ENCODE measurements around the gene CCDC178. TPM values are rescaled to one million over a fixed set of nuclear protein-coding genes. Genes with fewer than 3 reads are reported as not detected.

The CCDC178 gene
- total RNA-seq, 1 donor from 2014 or later, result 0.51 TPM

DNA sequence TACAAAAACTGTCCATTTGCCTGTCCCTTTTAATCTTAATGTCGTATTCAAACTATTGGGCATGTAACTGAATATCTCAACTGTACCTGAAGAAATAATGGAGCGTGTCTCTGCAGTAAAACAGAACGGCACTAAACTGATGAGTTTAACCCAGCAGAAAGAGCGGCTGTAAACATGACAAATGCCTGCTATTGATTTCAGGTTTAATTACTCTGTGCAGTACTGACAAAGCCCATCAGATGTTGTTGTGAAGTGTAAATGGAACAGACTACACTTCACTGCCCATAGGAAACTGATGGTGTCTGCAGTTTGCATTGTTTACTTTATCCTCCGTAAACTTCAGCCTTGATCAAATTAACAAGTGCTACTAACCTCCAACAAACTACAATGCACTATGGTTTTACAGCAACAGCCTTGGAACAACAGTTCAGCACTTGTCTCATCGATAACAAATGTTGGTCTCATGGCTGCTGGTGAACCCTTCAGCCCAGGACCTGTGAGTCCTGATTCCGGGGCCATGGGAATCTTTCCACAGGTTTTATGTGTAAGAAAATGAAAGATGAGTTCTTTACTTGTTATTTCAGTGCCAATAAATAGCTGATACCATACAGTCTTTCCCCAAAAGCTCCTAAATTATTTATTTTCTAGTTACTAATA, 316.5 kb downstream of the CCDC178 start:
- DNase-seq (ENCODE audit: low read depth in 2 of 2), result no peak

DNA sequence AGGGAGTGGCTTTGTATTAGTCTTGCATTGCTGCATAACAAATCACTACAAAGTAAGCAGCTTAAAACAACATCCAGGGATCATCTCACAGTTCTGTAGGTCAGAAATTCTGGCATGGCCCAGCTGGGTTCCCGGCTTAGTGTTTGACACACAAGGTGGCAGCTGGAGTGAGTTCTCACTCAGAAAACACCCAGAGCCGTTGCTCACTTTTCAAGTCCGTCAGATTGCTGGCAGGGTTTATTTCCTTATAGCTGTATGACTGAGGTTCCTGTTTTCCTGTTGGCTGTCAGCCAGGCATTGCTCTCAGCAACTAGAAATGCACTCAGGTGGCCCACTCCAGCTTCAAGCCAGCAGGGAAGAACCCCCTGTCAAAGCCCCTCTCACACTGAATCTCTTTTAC, 324.1 kb downstream of the CCDC178 start:
- peak in 1 of 2 donors; percentile 89 for DNase-seq (ENCODE audit: low read depth in 2 of 2)

DNA sequence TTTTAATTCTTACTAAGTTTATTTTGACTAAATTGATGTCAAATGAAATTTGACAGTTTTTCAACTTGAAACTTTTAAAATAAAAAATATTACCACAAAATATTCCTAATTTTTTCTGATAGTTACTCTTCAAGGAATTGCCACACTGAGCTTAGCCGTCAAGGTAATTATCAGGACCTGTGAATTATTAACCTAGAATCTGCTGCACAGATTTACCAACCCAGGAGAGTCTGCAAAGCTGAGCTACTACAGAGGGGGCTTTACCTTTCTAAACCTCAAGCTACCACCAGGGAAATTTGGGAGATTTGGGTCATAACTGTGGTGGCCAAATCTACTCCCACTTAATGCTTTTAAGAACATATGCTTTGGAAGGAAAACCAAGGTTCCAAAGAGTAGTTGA, 324.6 kb downstream of the CCDC178 start:
- no peak for DNase-seq (ENCODE audit: low read depth in 2 of 2)

DNA sequence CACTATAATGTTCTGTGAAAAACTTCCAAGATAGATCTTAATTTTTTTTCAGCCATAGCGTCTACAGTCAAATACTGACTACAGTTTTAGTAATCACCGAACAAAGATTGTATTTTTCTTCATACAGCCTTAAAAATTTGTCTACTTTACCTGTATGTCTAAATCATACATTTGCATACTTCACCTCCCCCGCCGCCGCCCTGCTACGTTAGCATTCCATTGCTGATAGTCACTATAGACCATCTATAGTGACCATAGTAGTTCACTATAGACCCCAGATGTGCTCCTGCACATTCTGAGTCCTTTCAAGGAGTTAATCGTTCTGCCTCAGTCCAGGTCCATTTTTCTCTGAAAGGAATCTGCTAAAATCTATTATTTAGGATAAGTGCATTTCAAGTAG, 325.0 kb downstream of the CCDC178 start:
- DNase-seq (ENCODE audit: low read depth in 2 of 2), result no peak

DNA sequence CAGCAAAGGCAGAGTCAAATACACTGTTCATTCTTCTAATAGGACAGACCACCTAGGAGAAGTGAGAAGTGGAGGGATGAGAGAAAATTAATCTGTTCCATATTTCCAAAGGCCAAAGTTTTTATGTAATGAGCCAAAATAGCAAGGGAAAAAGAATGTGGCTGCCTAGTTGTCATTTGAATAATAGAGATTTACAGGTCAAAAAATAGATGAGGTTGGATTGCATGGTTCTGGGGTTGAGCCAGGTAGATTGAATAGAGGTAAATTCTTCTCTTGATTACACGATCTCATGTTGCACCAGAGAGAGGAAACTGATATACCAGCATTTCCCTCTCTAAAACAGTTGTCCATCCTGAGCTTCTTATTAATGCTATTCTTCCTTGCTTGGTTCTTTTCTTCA, 325.8 kb downstream of the CCDC178 start:
- no peak for DNase-seq (ENCODE audit: low read depth in 2 of 2)

DNA sequence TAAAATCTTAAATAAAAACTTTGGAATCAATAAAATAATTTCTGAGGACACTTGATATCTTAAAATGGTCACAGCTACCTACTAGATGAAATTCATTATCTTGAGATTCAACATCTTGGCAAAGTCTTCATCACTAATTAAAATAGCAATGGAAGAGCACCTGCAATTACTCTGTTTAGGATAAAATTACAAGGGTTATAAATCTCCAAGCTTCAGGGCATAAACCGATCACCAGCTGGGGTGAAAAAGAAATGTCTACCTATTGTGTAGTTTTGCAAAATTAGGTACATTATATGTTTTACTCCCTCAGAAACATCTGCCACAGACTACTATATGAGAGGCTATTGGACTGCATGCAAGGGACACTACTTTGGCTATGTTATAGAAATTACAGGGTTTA, 327.1 kb downstream of the CCDC178 start:
- DNase-seq (ENCODE audit: low read depth in 2 of 2), result no peak

DNA sequence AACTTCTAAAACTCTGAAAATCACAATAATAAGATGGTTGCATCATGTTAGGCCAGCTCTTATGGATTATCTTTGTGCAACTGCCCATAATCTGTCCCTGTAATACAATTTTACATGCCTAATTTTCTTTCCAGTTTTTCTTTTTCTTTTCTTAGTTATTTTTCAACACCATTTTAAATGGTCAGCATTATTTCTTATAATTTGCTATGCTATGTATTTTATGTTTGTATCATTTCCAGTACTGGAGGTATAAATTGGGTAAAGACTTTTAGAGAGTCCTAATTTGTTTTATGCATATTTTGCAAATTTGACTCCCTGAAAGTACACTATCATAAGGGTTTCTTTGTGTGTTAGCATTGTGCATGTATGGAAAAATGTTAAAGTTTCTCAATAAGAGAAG, 333.0 kb downstream of the CCDC178 start:
- no peak for DNase-seq (ENCODE audit: low read depth in 2 of 2)

DNA sequence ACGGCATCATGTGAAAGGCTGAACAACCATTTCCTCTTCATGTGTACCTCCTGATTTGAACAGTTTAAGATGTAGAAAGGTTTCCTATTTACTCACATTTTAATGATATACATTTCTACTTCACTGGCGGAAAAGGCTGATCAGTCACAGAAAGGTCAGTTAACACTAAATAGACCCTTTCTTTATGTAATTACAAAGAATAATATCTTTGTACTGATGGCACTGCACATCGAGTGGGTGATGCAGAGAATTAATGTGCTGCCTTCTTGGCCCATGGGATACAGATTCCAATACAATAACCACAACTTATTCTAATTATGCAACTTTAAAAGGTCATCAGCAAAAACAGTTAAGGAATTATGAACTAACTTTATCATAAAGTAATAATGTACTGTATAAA, 339.2 kb downstream of the CCDC178 start:
- no peak for DNase-seq (ENCODE audit: low read depth in 2 of 2)

DNA sequence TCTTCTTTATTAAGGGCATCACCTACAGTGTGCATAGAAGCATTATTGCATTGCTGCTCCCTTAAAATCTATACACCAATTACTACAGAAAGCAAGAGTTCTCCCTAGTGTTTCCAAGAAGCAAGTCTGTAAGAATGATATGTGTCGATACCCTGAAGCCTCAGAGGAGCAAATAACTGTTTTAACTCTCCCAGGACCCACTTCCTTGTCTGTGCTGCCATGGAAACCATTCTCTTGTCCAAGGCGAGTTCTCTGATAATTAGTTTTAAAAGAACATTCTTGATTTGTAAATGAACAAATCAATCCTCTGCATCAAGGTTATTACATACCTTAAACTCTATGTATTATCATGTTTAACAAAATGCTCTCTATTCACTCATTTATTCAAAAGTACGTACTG, 340.9 kb downstream of the CCDC178 start:
- no peak for DNase-seq (ENCODE audit: low read depth in 2 of 2)

DNA sequence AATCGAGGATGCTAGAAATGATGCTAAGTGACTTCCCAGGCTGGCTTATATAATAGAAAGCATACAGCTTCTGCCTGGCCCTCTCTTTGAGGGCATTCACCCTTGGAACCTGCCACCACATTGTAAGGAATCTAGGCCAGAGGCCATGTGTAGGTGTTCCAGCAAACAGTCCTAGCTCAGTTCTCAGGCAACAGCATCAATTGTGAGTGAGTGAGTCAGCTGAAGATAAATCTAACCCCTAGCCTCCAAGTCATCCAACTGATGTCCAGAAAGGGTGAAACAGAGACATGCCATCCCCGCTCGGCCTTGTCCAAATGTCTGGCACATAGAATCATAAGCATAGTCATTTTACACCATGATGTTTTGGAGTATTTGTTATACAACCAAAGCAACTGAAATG, 343.4 kb downstream of the CCDC178 start:
- no peak for DNase-seq (ENCODE audit: low read depth in 2 of 2)

DNA sequence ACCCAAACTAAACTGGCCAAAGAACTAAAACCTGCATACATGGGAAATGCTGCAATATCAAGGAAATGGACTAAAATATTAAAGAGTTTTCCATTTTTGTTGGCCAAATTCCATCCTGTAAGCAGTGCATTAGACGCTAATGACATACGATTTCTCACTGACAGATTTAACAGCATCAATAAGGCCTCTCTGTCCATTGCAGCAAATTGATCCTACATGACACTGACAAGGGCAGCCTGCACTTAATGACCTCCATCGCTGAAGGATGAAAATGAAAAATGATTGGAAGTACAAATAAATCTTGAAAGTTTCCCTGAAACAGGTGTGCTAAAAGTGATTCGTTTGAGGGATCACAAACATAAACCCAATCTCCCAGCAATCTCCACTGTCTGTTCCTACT, 350.1 kb downstream of the CCDC178 start:
- DNase-seq (ENCODE audit: low read depth in 2 of 2), result no peak

DNA sequence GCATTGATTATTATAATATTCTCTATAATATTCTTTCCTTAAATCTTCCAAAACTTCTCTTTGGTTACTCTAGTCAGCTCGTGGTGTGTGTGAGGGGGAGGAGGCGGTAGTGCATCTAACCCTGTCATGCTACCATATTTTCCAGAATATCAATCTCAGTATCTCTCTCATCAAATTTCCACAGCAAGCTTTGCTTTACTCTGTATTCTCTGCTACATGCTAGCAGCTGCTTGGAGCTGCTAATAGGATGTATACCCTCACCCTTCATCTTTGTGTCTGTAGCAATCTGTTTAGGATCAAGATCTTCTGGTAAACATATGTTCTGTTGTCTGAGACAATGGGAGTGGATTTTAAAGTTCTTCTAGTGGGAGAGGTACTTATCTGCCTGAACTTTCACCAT, 363.9 kb downstream of the CCDC178 start:
- DNase-seq (ENCODE audit: low read depth in 2 of 2), result no peak

DNA sequence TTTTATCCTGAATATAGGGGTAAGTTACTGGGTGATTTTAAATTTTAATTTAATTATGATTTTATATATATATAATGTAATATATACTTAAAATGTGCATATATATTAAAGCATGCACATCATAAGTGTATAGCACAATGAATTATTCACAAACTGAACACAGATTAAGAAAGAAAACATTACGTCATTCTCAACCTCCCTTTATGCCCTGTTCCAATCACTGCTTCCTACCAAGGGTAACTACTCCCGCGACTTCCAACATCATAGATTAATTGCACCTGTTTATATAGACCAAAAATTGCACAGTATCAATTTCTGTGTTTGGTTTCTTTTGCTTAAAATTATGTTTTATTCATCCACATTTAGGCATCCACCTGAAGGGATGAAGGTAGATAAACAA, 366.4 kb downstream of the CCDC178 start:
- DNase-seq (ENCODE audit: low read depth in 2 of 2), result no peak

DNA sequence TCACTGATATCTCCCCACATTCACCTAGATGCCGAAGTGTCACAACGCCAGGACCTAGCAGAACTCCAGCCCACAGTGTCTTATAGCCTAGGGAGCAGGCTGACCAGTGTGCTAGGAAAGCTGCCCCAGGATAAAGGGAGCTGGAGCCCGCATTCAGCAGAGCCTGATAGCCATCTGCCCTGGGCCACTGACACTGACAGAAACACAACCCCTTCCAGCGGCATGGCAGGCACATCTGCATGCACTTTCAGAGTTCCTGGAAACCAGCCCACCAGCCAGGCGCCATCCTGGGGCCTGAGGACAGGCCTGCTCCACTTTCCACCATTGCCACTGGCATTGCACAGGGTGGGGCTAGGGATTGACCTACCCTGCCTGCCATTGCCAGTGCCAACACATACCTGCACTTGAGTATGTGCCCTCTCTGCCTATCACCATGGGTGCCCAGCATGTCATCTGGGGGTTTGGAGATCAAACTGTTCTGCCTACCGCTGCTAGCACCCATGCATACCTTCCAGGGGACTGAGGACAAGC, 377.6 kb downstream of the CCDC178 start:
- no peak for DNase-seq (ENCODE audit: low read depth in 2 of 2)

DNA sequence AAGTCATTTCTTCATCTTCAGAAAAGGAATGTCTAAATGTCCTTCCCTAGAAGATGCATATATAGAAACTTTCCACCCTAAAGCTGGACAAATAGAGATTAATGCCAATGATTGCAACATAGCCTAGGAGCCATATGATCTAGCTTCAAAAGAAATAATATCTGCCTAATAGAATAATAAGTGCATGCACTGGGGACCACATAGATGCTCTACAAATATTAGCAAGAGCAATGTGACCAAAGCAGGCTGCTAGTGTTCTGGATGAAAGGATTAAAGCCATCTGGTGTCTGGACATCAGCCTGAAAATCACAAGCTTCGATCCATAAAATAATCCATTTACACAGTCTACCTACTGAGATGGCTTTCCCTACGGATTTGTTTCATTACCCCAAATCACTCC, 387.6 kb downstream of the CCDC178 start:
- no peak for DNase-seq (ENCODE audit: low read depth in 2 of 2)

DNA sequence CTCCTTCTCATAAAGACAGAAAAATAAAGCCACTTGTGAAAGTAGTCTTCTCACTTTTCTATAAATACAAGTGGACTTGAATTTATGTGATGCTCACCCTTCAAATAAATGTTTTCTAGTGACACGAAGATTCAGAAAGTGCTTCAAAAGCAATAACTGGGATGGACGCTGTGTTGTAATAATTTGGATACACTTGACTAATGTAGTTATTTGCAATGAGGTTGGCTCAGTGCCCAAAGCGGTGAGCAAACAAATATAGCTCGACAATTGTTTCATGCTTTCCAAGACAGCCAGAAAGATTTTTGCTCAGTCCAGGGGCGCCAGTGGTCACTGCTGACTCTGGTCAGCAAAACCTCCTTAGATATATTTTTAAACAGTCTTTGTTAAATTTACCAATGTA, 389.1 kb downstream of the CCDC178 start:
- peak in 1 of 2 donors; percentile 61 for DNase-seq (ENCODE audit: low read depth in 2 of 2)

DNA sequence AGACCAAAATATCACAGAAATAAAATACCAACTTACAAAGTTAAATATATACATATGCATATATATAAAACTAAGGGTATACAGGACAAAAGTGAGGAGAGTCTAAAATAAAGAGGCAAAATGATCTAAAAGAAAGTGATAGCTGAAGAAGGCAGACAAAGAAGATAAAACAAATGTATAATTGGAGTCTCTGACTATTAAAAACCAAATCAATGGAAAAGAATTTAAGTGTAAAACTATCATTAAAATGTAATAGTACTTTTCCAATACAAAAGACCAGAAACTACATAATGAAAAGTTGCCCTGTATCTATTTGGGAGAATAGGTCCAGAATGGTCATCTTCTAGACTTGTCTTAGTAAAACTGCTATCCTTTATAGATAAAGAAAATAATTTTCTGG, 400.3 kb downstream of the CCDC178 start:
- no peak for DNase-seq (ENCODE audit: low read depth in 2 of 2)

DNA sequence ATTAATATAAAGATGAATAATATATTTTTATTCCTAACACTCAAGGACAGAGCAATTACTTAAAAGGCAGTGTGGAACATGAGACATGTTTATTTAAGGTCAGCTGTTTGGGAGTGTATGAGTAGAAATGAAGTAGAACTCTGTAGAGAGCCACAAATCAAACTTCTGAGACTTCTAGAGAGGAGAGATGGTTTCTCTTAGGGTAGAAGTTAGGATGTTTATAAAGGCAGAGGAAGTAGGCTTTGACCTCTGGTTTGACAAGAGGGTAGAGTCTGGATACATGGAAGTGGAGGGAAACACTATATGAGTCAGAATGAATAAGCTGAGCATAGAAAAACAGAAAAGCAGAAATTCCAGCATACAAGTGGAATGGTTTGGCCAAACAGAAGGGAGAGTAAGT, 405.6 kb downstream of the CCDC178 start:
- DNase-seq (ENCODE audit: low read depth in 2 of 2), result peak in 1 of 2 donors; percentile 89

DNA sequence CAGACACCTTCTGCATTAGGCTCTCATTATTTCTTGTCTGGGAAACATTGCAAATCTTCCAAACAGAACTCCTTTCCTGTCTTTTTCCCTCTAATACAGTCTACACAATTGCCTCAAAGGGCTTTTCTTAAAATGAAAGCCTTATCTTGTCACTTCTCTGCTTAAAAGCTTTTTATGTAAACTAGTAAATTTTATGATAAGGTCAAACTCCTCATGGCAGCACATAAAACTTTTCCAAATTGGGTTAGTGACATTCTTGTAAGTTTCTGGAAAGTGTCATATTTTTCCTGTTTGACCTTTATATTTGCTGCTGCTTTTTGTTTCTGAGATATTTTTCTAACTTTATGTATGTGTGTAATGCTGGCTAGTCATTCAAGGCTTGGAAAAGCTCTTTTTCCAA, 406.3 kb downstream of the CCDC178 start:
- no peak for DNase-seq (ENCODE audit: low read depth in 2 of 2)

DNA sequence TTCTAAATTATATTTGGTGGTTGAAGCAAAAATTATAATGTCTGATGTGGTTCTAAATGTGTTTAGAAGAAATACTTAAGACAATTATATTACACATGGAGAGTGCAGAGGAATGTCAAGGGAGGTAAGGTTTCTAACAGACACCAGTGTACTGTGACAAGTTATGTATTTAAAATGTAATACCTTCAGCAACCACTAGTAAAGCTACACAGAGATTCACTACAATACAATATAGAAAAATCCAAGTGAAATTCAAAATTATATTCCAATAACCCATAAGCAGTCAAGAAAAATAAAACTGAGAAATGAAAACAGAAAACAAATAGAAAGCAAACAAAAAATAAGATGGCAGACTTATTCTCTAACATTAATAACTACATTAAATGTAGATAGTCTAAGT, 418.2 kb downstream of the CCDC178 start:
- DNase-seq (ENCODE audit: low read depth in 2 of 2), result no peak

DNA sequence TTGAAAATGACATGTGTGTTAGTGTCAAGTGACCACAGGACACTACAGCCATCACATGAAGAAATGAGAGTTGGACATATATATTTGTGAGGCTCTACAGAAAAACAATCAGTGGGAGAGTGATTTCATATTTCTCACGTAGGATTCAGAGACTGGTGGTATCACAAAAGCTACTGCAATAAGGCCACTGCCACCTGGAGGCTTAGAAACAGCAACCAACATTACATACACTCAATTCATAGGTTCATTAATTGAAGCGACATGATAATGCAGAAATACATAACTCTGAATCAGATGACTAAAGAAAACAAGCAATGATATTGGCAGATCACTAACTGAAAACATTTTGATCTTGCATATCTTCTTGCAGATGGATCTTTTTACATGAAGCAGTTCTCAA, 419.6 kb downstream of the CCDC178 start:
- no peak for DNase-seq (ENCODE audit: low read depth in 2 of 2)

DNA sequence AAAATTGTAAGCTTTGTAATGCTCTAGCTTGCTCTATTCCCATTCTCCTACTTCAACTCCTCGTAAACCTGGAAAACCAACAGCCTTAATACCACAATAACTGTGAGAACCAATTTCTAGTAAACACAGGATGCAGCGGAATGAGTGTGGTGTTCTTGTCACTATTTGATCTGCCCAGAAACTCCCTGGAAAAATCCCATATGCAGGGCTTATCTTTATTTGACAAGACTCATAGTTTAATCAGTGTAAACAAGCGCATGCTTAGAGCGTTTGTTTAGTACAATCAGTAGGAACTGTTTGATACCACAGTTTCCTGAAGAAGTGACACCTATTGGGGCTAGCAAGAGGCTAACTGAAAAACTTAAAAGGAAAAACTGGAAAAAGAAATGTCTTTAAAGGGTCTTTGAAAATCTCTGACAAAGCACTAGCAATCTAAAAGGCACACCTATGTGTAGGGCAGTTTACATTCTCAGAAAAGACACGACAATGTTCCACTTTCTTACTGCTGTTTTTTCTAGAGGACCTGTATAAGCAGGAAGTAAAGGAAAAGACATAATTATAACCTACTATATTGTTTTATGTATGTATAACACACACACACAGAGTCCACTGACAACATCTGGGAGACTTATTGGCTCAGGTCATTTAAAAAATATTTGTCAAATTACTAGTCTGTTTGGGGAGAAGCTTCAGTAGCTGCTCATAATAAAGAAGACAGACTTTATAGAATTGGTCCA, 426.3 kb downstream of the CCDC178 start:
- DNase-seq (ENCODE audit: low read depth in 2 of 2), result peak in 1 of 2 donors; percentile 93

DNA sequence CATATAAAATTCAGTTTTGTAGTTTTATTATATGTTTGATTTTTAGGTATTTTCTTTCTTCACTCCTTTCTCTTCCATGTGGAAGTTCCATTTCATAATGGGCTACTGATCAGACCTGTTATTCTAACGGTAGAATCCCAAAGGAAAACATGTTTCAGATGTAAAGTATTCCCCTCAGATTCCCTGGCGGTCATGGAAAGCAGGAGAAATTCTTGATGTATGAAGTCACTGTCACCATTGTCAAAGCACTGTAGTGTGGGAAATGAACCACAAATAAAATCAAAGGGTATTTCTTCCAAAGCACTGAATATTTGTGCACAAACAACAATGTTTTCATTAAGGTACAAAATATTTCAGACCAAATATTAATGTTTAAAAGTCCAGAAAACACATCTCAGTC, 430.4 kb downstream of the CCDC178 start:
- peak; percentile 62 to 82 for DNase-seq (ENCODE audit: low read depth in 2 of 2)
